NCI-H2107 (cell line): ENCODE measurements around the gene IQSEC1.

Experiments
- DNase-seq: peaks from one replicate; lab custom pipeline; 2025; lab: John Stamatoyannopoulos, UW

Gene IQSEC1

DNA sequence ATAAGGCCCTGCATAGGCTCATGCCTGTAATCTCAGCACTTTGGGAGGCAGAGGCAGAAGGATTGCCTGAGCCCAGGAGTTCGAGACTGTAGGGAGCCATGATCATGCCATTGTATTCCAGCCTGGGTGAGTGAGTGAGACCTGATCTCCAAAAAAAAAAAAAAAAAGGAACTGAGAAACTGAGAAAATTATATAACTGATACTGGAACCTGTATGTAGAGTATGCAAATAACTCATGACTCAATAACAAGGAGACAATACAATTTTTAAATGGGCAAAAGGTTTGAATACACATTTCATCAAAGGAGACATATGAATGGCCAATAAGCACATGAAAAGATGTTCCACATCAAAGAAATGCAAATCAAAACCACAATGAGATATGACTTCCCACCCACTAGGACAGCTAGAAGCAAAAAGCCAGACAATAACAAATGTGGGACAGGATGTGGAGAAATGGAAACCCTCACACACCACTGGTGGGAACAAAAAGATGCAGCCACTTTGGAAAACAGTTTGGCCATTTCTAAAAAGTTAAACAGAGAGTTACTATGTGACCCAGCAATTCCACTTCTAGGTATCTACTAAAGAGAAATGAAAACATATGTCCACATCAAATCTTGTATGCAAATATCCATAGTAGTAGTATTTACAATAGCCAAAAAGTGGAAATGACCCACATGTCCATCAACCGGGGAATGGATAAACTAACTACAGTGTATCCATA, 70.7 kb downstream of the IQSEC1 start:
- DNase-seq: no peak

DNA sequence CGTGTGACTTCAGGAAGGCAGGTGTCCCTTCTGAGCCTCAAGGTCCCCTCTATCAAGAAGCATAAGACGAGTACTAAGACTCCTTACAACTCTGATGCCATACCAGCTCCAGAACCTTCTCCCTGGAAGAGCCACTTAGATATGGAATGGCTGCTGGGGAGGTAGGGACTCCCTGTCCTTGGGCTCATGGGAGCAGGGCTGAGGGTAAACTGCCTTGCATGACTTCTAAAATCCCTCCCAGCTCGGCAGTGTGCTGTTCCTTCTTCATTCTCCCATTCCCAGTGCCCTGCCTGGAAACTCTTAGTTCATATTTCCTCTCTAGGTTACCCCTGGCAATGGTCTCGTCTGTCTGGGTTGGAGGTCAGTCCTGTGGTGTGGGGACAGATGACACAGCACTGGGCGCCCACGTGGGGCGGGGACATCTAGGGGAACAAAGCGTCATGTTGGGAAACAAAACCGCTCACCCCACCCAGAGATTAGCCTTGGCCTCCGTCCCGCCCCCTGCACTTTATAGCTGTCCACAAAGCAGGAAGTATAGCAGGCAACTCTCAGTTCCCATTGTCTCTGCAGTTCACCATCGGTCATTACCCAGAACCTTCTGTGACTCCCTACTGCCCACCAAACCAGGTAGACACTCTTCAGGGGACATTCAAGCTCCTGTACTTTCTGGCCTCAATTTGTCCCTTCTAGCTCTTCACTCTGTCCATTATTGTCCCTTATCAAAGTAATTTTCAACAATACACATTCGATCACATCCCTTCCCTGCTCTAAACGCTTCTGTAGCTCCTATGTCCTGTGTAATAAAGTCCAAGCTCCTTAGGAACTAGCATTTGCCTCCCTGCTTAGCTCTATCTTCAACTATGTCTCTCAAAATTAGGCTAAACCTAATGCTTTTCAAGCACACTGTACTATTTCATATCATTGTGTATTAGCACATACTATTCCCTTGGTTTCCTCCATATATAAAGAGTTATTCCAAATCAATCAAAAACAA, 73.8 kb downstream of the IQSEC1 start:
- no peak for DNase-seq

DNA sequence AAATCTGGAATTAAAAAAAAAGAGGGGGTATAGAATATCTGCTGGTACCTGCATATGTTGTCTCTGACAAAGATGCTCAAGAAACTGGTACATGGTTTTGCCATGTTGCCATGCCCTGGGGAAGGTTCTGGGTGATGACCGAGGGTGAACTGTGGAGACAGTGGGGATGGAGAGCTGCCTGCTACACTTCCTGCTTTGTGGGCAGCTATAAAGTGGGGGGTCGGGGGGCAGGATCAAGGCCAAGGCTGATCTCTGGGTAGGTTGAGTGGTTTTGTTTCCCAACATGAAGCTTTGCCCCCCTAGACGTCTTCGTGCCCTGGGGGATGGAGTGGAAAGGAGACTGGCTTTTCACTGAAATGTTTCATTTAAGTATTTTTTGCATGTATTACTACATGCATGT, 74.6 kb downstream of the IQSEC1 start:
- no peak for DNase-seq

DNA sequence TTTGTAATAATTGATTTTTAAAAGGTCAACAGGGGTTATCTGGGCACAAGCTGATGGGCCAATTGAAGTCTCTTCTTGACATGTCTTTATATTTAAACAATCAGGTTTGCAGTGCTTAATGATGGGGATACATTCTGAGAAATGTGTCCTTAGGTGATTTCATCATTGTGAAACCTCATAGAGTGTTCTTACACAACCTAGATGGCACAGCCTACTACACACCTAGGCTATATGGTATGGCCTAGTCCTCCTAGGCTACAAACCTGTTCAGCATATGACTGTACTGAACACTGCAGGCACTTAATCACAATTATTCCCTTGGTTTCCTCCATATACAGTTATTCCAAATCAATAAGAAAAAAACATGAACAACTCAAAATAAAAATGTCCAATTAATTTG, 75.8 kb downstream of the IQSEC1 start:
- DNase-seq: no peak

DNA sequence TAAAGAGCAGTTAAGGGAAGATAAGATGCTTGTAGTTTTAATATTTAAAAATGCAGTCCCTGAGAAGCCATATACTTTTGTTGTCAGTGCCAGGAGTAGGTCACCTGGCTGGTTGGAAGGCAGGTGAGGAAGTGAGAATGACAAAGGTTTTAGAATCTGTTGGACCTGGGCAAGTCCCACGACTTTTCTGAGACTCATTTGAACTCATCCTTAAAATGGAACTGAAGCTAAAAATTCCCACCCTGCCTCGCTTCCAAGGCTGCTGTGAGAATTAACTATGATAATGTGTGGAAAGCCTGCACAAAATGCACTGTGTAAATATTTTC, 77.1 kb downstream of the IQSEC1 start:
- DNase-seq: no peak

DNA sequence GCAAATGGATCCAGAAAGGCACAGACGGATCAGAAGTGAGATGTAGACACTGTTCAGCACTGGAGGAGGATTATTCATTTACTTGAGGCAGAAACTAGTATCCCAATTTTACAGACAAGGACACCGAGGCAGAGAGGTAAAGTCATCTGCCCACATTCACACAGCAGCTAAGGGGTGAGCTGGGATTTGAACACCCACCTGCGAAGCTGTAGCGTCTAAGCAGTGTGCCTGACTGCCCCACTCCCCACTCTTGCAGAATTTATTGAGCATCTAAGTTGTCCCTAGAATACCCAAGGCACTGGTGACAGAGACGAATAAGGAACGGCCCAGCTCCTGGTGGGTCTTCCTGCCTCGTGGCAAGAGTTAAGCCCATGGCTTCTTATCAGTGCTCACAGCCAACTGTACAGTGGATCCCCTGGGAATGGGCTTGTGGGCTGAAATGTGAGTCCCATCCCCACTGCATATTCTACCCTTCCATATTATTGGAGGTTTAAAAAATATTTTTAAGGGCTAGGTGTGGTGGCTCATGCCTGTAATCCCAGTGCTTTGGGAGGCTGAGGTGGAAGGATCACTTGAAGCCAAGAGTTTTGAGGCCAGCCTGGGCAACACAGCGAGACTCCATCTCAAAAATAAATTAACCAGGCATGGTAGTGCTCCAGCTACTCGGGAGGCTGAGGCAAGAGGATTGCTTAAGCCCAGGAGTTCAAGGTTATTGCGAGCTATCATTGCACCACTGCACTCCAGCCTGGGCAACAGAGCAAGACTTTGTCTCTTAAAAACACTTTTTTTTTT, 77.6 kb downstream of the IQSEC1 start:
- no peak for DNase-seq

DNA sequence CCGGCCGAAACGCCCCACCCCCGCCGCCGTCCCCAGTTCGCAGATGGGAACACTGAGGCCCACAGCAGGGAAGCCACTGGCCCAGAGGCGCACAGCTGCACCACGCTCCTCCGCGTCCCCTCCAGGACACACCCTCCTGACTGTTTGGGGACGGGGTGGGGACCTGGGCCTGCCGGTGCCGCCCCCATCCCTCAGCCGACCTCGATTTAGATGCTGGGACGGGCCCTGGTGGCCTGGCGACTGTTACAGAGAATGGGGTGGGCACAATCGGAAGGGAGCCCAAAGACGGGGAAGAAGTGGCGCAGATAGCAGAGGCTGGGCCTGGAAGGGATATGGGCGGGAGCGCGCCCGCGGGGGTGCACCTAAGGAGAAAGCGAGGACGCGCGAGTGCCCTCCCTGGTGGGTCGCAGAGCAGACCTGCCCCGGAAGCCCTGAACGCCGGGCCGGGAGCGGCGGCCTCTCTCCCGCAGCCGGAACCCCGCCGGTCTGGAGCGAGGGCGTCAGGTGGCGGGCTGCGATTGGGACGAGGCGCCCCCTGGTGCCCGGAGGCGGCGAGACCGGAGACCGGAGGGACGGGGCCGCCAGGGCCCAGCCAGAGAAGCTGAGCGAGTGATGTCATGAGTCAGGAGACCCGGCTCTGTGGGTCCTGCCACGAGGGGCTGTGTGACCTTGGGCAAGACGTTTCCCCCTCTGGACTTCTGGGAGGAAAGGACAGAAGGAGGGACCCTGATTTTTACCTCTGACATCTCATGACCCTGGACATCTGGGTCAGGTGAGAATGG, 78.4 kb downstream of the IQSEC1 start:
- no peak for DNase-seq

DNA sequence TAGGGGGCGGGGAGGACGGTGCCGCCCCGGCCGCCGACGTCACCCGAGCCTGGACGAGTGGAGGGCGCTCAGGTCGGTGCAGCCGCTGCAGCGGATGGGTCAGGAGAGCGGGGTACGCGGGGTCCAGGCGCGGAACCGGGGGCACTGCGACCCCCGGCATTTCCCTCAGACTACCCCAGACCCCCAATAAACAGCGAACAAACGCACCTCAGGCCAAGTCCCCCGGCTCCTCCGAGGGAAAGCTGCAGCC, 78.9 kb downstream of the IQSEC1 start:
- DNase-seq: no peak

DNA sequence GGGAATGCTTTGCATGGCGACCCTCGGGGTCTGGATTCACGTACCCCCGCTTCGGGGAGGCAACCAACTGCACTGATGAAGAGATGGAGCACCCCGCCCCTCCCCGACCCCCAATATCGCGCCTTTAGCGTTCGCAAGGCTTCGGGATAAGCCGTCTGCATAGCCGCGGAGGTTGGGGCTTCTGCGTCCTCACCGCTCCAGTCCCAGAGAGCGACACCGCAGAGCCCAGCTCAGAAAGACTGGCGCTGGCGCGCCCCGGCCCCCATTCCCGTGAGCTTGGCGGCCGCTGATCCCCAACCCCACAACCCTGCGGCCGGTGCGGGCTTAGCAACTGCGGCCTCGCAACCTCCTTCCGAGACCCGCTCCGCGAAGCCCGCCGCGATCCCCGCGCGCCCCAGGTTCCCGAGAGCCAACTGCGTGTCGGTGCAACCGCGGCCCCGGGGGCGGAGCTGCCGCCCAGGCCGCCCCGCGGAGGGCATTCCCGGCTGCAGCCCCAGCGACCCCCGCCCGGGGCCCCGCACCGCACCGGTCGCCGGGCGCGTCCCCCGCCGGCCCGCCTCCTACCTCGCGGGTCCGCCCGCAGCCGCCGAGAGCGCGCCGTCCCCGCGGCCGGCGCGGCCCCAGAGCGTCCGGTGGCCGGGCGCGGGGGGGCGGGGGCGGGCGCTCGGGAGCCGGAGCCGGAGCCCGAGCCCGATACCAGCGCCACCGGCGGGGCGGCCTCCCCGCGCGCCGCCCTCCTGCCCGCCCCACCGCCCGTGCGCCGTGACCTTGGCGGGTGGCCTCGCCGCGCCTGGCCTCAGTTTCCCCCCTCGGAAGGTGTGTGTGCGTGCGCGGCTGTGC, 79.5 kb downstream of the IQSEC1 start:
- no peak for DNase-seq

DNA sequence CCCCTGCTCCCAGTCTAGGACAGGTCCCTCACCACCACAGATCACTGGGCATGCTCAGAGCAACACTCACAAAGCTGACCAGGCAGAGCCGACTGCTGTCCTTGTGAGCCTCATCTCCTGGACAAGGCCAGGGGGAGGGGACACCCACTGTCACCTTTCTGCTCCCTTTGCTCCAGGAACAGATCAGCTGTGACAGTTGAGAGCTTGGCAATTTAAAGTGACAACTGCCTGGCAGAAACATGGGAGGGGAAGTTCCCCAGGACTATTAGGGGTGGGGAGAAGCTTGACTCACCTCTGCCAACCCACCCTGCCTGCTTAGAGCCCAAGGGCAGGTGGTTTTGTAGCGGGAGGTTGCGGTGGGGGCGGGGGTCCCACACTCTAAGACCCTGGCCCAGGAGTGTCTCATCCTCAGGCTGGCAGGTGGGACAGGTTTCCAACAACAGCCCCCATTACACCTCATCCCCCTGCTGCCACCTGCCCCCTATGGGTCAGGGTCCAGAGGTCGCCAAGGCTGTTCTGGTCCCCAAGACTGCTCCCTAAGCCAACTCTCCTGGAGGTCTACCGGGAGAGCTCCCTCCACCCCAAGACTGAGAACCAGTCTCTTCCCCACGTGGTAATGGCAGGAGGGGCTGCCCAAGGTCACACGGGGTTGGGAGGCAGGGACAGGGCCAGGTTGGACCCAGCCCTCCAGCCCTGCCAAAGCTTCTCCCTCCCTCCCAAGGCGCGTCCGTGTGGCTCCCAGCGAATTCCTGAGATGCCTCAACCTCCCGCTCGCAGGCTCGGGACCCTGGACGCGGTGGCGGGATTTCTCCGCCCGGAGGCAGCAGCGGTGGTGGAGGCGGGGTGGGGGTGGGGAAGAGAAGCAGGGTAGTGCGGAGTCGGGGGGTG, 80.4 kb downstream of the IQSEC1 start:
- no peak for DNase-seq

DNA sequence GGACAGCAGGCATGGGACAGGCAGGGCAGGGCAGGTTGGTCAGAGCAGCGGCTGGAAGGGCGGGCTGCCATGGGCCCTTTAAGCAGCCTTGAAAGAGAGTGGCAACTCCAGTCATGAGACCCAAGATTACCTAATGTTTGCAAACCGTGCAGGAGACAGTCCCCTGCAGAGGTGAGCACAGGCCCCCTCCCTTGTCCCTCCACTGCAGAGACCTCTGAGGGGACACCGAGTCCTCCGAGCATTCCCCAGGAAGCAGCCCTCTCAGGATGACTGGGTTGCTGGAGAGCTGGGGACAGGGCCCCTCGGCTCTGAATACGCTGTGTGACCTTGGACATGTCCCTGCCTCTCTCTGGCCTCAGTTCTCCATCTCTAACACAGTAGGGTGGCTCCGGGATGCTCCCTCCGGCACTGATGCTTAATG, 81.4 kb downstream of the IQSEC1 start:
- no peak for DNase-seq

DNA sequence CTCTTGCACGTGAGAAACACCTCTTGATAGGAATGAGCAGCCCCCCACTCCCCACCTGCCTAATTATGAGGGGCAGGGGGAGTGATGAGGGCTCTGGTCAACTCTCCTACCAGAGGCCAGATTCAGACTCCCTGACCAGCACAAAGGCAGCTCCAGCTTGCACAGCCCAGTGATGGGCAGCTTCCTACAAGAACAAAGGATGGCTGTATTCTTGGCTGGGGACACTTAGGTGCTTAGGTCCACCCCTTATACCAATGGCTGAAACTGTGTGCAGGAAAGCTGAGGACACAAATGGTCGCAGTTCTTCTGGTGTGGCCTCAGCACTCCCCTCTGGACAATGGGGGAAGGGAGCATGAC, 81.8 kb downstream of the IQSEC1 start:
- no peak for DNase-seq

DNA sequence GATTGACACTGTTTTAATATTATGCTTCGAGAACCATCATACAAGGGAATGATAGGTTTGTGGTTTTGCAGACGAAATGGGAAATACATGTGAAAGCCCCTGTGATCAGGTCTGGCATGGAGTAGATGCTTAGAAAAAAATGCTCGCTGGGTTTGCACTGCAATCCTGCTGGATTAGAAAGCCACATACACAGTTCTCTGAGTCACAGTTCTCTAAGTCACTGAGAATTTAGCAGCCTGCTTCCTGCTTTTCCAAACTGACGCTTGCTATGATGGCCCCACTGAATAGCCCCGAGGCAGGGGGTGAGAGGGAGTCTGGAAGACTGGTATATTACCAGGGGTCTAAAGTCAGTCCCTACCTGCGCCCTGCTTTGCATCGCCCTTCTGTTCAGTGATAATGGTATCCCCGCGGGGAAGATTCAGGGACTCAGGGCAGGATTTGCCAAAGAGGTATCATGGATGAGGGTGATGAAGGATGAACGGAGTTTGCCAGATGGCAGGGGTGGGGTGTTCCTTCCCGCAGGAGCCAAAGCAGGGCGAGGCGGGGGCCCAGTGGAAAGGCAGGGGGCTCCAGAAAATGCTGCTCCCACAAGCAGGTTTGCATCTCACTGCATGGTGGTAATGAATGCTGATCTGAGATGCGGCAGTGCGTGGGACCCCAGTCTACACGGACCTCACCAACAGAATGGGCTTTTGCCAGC, 82.3 kb downstream of the IQSEC1 start:
- DNase-seq: no peak

DNA sequence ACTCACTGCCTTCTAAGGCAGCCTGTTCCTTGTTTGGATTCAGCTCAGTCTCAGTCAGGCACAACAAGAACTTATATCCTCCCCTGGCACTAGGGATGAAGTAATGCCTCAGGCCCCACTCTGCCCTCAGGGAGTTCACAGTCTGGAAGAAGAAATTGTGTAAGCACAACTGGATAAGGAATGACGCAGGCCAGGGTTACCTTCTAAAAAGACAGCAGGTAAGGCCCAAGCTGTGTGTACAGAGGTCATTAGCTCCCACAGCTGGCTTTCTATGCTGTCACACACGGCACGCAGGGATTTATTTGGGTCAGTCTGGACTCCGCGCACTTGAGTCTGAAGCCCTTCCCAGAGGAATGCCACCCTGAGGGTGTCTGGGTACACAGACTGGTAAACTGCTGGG, 82.9 kb downstream of the IQSEC1 start:
- no peak for DNase-seq

DNA sequence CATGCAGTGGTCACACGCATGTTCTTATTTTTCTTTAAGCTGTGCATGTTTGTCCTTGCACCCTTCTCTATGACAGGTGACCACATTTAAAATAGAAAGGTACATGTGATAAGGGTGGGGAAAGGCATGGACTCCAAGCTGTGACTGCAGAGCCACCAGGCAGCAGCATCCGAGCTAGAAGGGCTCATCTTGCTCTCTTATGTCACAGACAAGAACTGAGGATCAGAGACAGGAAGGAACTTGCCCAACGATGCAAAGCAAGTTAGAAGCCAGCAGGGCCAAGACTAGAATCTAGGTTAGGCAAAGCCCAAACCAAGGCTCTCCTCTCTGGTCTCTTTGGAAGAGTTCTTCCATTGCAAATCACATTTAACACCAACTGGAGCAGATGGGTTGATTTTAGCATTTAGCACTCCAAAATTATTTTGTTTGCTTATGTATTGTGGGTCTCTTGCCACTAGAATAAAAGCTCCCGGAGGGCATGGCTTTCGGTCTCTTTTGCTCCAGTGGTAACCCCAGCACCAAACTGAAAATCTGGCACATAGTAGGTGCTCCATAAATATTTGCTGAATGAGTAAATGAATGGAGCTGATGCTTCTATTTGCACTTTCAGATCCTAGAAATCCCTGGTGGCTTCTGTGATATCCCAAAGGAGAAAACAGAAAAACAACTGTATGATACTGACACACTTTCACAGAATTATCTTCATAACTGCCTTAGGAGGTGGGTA, 84.3 kb downstream of the IQSEC1 start:
- no peak for DNase-seq

DNA sequence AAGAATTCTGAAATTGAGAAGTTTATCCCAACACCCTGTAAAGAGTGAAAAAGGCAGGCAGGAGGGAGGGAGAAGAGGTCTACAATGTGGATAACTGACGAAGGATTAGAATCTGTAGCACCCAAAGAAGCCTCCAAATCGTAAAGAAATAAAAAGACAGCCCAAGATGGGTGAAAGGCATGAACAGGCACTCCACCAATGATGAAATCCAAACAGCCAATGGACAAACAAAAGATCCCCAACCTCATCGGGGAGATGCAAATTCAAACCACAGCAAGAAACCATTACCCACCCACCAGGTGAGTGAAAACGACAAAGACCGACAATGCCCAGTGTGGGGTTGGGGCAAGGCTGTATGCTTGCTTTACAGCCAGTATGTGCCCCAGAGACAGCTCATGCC, 85.6 kb downstream of the IQSEC1 start:
- no peak for DNase-seq

DNA sequence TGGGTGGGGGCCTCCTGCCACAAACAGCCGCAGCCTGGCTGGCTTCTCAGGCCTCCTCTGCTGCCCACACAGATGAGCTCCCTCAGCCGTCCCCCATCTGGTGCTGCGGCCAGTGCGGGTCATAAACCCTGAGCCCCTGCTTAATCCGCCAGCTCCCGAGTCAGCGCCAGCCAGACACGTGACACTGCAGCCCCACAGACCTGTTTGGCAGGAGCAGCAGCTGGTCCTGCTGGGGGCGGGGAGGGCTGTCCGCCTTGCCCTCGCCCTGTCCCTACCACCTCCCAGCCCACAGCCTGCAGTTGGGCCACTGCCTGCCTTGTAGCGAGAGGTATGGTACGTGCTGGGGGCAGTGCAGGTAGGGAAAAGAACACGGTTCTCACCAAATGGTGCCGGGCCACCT, 86.2 kb downstream of the IQSEC1 start:
- no peak for DNase-seq

DNA sequence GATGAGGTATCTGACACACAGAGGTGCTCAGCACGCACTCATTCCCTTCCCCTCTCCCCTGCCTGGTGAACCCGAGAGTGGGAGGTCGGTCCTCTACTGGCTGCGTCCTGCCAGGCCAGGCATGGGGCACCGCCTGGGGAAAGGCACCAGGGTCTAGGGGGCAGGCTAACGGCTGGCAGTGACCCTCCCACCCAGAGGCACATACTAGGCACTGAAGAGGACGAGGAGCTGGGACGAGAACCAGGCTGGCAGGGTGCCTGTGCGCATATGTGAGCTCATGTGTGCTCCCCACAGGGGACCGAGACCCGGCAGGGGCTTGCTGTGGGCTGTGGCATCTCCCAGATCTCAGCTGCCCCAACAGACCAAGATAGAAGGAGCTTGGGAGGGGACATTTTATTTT, 86.7 kb downstream of the IQSEC1 start:
- DNase-seq: no peak

DNA sequence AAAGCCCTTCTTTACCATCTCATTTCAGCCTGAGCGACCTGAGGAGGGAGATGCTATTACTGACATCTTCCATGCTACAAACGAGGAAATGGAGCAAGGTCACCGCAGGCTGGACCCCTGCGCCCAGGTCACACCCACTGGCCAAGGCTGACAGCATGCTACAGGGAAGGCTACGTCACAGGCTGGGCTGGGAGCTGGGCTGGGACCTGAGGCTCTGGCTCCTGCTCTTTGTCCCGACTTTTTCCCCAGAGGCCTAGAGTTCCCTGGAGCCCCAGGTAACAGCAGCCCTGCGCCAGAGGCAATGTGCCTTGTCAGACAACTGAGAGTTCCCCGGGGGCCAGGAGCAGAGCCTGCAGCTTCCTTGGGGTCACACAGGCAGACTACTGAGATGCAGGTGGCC, 87.2 kb downstream of the IQSEC1 start:
- DNase-seq: no peak
